HCT116 (cell line): ENCODE data around the gene TTLL5.

ENCODE experiments used
- CBX3 ChIP-seq: IDR thresholded peaks from 2 replicates; pipeline ENCODE4 v1.6.1; 2012; ENCODE audit warnings: low read depth
- CEBPB ChIP-seq: IDR thresholded peaks from 2 replicates; pipeline ENCODE4 v1.6.1; 2012; ENCODE audit warnings: low read depth
- EZH2 ChIP-seq: fragments of 200-600 bp; sonication (generic); IDR thresholded peaks from 2 replicates; pipeline ENCODE4 v1.6.1; 2017; ENCODE audit warnings: antibody characterized with exemption, mixed run types
- EZH2phosphoT487 ChIP-seq: fragments of 200-600 bp; IDR thresholded peaks from 2 replicates; pipeline ENCODE4 v1.6.1; 2018; ENCODE audit warnings: antibody characterized with exemption, borderline replicate concordance
- POLR2A ChIP-seq: IDR thresholded peaks from 2 replicates; pipeline ENCODE4 v1.7.0; 2011; ENCODE audit warnings: borderline replicate concordance; ENCODE audit not compliant: insufficient read depth, insufficient read length; ENCODE audit errors: extremely low read depth
- POLR2AphosphoS5 ChIP-seq: IDR thresholded peaks from 2 replicates; pipeline ENCODE4 v1.6.1; 2011; ENCODE audit warnings: mild to moderate bottlenecking, low read depth, low read length, moderate library complexity
- SIN3A ChIP-seq: IDR thresholded peaks from 2 replicates; pipeline ENCODE4 v1.6.1; 2012; ENCODE audit warnings: low read depth
- ZFX ChIP-seq: fragments of 450-650 bp; IDR thresholded peaks from 2 replicates; pipeline ENCODE4 v1.6.1; 2017
- TF ChIP-seq, protein P1 (sequence below), 3 experiments: fragments of 200-600 bp in 1 of 3; sonication (generic) in 1 of 3; IDR thresholded peaks in 2 of 3; conservative IDR thresholded peaks in 1 of 3; 2 replicates each; pipeline ENCODE4 v1.5.1; 2012 to 2017; ENCODE audit warnings: low read depth in 2 of 3, low read length in 2 of 3, antibody characterized with exemption in 1 of 3, borderline replicate concordance in 1 of 3, control low read depth in 1 of 3, mild to moderate bottlenecking in 1 of 3, mixed read lengths in 1 of 3, mixed run types in 1 of 3, moderate library complexity in 1 of 3; ENCODE audit not compliant: insufficient read depth in 1 of 3
- TF ChIP-seq, protein P2 (sequence below): IDR thresholded peaks from 2 replicates; pipeline ENCODE4 v1.6.1; 2011; ENCODE audit warnings: mild to moderate bottlenecking, low read length, moderate library complexity; ENCODE audit not compliant: insufficient replicate concordance; ENCODE audit errors: extremely low read depth
- TF ChIP-seq, protein P3 (sequence below): IDR thresholded peaks from 2 replicates; pipeline ENCODE4 v1.6.1; 2012

DNA sequence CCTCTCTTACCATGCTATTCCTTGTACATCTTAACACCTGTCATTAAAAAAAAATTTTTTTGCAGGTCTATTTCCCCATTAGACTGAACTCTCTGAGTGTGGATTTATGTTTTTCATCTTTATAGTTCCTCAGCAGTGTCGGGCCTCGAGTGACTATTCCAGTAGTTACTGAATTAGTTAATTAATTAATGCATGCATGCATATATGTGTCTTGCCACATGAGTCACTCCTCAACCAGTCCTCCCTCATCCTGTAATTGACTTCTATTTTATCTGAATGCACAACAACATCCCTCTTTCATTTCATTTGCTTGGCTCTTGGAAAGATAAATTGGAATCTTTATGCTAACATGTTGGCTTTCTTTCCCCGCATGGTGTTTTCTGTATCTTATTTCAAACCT lies 36.0 kb upstream of the TTLL5 start:
- TF ChIP-seq, protein P1, sequence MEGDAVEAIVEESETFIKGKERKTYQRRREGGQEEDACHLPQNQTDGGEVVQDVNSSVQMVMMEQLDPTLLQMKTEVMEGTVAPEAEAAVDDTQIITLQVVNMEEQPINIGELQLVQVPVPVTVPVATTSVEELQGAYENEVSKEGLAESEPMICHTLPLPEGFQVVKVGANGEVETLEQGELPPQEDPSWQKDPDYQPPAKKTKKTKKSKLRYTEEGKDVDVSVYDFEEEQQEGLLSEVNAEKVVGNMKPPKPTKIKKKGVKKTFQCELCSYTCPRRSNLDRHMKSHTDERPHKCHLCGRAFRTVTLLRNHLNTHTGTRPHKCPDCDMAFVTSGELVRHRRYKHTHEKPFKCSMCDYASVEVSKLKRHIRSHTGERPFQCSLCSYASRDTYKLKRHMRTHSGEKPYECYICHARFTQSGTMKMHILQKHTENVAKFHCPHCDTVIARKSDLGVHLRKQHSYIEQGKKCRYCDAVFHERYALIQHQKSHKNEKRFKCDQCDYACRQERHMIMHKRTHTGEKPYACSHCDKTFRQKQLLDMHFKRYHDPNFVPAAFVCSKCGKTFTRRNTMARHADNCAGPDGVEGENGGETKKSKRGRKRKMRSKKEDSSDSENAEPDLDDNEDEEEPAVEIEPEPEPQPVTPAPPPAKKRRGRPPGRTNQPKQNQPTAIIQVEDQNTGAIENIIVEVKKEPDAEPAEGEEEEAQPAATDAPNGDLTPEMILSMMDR (IDR thresholded peaks at IDR 0.05 in 2 of 3, conservative IDR thresholded peaks at IDR 0.05 in 1 of 3; ENCODE audit: borderline replicate concordance in 1 of 3, insufficient read depth in 1 of 3, low read depth in 2 of 3, low read length in 2 of 3), result no peak
- no peak for TF ChIP-seq EZH2
- TF ChIP-seq ZFX, result no peak
- TF ChIP-seq SIN3A, result no peak
- TF ChIP-seq POLR2A, result no peak
- TF ChIP-seq EZH2phosphoT487, result no peak
- TF ChIP-seq POLR2AphosphoS5, result no peak
- TF ChIP-seq CEBPB, result no peak
- TF ChIP-seq, protein P2, sequence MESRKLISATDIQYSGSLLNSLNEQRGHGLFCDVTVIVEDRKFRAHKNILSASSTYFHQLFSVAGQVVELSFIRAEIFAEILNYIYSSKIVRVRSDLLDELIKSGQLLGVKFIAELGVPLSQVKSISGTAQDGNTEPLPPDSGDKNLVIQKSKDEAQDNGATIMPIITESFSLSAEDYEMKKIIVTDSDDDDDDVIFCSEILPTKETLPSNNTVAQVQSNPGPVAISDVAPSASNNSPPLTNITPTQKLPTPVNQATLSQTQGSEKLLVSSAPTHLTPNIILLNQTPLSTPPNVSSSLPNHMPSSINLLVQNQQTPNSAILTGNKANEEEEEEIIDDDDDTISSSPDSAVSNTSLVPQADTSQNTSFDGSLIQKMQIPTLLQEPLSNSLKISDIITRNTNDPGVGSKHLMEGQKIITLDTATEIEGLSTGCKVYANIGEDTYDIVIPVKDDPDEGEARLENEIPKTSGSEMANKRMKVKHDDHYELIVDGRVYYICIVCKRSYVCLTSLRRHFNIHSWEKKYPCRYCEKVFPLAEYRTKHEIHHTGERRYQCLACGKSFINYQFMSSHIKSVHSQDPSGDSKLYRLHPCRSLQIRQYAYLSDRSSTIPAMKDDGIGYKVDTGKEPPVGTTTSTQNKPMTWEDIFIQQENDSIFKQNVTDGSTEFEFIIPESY, result no peak
- TF ChIP-seq, protein P3, sequence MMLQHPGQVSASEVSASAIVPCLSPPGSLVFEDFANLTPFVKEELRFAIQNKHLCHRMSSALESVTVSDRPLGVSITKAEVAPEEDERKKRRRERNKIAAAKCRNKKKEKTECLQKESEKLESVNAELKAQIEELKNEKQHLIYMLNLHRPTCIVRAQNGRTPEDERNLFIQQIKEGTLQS, result no peak
- TF ChIP-seq CBX3, result no peak
